Right lobe of liver (tissue), 4 donors: ENCODE measurements around the gene RREB1.

Source experiments
- CTCF ChIP-seq, 4 donors: fragments of 200-600 bp in 3 of 4; fragments of 450-650 bp in 1 of 4; IDR thresholded peaks; one replicate each; pipeline versions ENCODE4 v1.5.1 to v1.8.0; 2016 to 2022; ENCODE audit warnings: antibody characterized with exemption in 4 of 4, mild to moderate bottlenecking in 2 of 4
- POLR2A ChIP-seq: fragments of 450-650 bp; IDR thresholded peaks from one replicate; pipeline ENCODE4 v1.6.1; 2017; ENCODE audit warnings: antibody characterized with exemption, mild to moderate bottlenecking
- donor health status: DM: no; HTN: no; CAD: no.
- donor health status: DM: no; HTN: no; CAD: no.
- donor health status: DM: no; HTN: yes; CAD: no.

- TF ChIP-seq POLR2A (peak; percentile 87), CTCF (IDR thresholded peaks at IDR 0.05) (no peak)
Observed at GRCh38 chr6:7140631-7141378, 33.0 kb downstream of the RREB1 start.
